CD4-positive, alpha-beta T cell (primary cell): Measurements from ENCODE around the gene NRXN3. TPM values are rescaled to one million over a fixed set of nuclear protein-coding genes. Genes with fewer than 3 reads are reported as not detected.

Experiments
- ATAC-seq: fragments of 200-7000 bp; cut with Tn5 transposase; one replicate; pipeline ENCODE4 v1.10.0; 2022; ENCODE audit warnings: mild to moderate bottlenecking; ENCODE audit not compliant: poor library complexity
- CTCF ChIA-PET: fragments of 350-600 bp; sonication (Branson Sonifier 250); formaldehyde crosslinking; loops from one replicate; lab custom pipeline; 2021; ENCODE audit warnings: antibody characterized with exemption, inconsistent platforms; lab: Charles Lee
- POLR2A ChIA-PET: fragments of 350-600 bp; sonication (Branson Sonifier 250); formaldehyde crosslinking; loops from one replicate; lab custom pipeline; 2021; ENCODE audit warnings: antibody characterized with exemption, inconsistent platforms; lab: Charles Lee
- DNase-seq, 14 experiments: peaks; one replicate each; pipeline ENCODE4 v3.0.0-alpha.2; 2013 to 2020; ENCODE audit warnings: mixed read lengths in 2 of 14
- H3K27ac ChIP-seq, 2 donors: one replicate each; pipeline versions ENCODE4 v1.5.1 to v1.7.0; 2013; ENCODE audit warnings: low read length in 2 of 2, low read depth in 1 of 2, mild to moderate bottlenecking in 1 of 2
- H3K27me3 ChIP-seq, 2 experiments: 1 replicate in 1 of 2; 2 replicates in 1 of 2; pipeline versions ENCODE4 v1.6.1 to v1.7.0; 2013; ENCODE audit warnings: low read length in 2 of 2, control low read depth in 1 of 2, mild to moderate bottlenecking in 1 of 2, moderate library complexity in 1 of 2; ENCODE audit not compliant: insufficient read depth in 2 of 2, control insufficient read depth in 1 of 2
- H3K36me3 ChIP-seq: one replicate; pipeline ENCODE4 v1.6.1; 2013; ENCODE audit warnings: low read length, control low read depth; ENCODE audit not compliant: insufficient read depth
- H3K4me1 ChIP-seq: one replicate; pipeline ENCODE4 v1.6.1; 2013; ENCODE audit warnings: low read length, control low read depth; ENCODE audit not compliant: insufficient read depth
- H3K4me3 ChIP-seq: one replicate; pipeline ENCODE4 v1.5.1; 2013; ENCODE audit warnings: mild to moderate bottlenecking, low read length, moderate library complexity
- H3K9me3 ChIP-seq, 2 experiments: 1 replicate in 1 of 2; 2 replicates in 1 of 2; pipeline versions ENCODE4 v1.6.1 to v1.7.0; 2013; ENCODE audit warnings: low read length in 2 of 2, mild to moderate bottlenecking in 2 of 2, control low read depth in 1 of 2, moderate library complexity in 1 of 2; ENCODE audit not compliant: control insufficient read depth in 1 of 2, insufficient read depth in 1 of 2
- H3K27ac Mint-ChIP-seq: one replicate; pipeline ENCODE4 v1.8.0; 2020; ENCODE audit warnings: mixed read lengths
- H3K27me3 Mint-ChIP-seq: one replicate; pipeline ENCODE4 v1.8.0; 2021; ENCODE audit warnings: mixed read lengths
- H3K36me3 Mint-ChIP-seq: one replicate; pipeline ENCODE4 v1.8.0; 2021; ENCODE audit warnings: low read depth, mixed read lengths
- H3K4me1 Mint-ChIP-seq: one replicate; pipeline ENCODE4 v1.8.0; 2021; ENCODE audit warnings: low read depth, mixed read lengths
- H3K4me3 Mint-ChIP-seq: one replicate; pipeline ENCODE4 v1.8.0; 2020; ENCODE audit warnings: mild to moderate bottlenecking, mixed read lengths
- H3K9me3 Mint-ChIP-seq: one replicate; pipeline ENCODE4 v1.8.0; 2020; ENCODE audit warnings: mixed read lengths
- CTCF ChIP-seq: fragments of 200-600 bp; IDR thresholded peaks from one replicate; pipeline ENCODE4 v1.8.0; 2022; ENCODE audit warnings: antibody characterized with exemption, mild to moderate bottlenecking
- intact Hi-C, 2 experiments: fragments of 100-400 bp; cut with DNase I in 1 of 2; cut with micrococcal nuclease in 1 of 2; formaldehyde crosslinking; loops; one replicate each; pipeline versions ENCODE4 v1.15.1 to v1.9.0; 2023 to 2025; cut with DNase I, micrococcal nuclease
- total RNA-seq, 174 experiments: library from RNA in 2 of 174; stranded (reverse) in 2 of 174; gene quantifications; one replicate each; pipeline ENCODE4 v1.2.3 and lab custom pipeline; 2021 to 2026

The NRXN3 gene
- total RNA-seq, 2 experiments from 2014 or later: not detected

DNA sequence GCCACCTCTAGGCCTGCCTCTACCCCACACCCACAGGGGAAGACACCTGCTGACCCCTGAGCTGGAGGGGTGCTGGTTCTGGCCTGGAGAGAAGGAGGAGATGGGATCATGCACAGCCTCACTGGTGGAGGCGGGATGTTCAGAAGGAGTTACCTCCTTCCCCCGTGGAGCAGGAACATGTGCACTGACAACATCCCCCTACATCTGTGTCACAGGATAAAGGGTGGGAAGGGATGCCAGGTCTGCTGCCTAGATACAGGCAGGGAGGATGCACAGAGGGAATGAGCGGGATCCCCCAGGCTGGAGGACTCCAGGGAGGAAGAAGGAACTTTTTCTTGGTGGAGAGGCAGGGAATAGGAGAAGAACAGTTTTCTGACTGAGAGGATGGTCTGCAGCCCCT lies 8.8 kb downstream of the NRXN3 start:
- no peaks in the 10 kb centered on the region for H3K36me3 ChIP-seq
- H3K27ac ChIP-seq: no peak overlapping the region
- H3K27me3 ChIP-seq: no peaks in the 10 kb centered on the region
- Mint-ChIP-seq H3K4me1 (no peaks in the 10 kb centered on the region), H3K27me3 (peaks cover 11% of the 10 kb centered on the region), H3K4me3 (no peak overlapping the region), H3K36me3 (no peaks in the 10 kb centered on the region), H3K27ac (no peak overlapping the region), H3K9me3 (no peaks in the 10 kb centered on the region)
- H3K4me3 ChIP-seq: no peak overlapping the region
- TF ChIP-seq CTCF: no peak
- CTCF ChIA-PET: no interaction called here
- DNase-seq: no peak
- intact Hi-C loops: no loop called here
- POLR2A ChIA-PET: no interaction called here
- H3K4me1 ChIP-seq: no peaks in the 10 kb centered on the region
- H3K9me3 ChIP-seq: peaks cover 0 to 11% of the 10 kb centered on the region in 2 experiments
- ATAC-seq: no peak

GRCh38 chr14:78181270-78181669 lies 11.1 kb downstream of the NRXN3 start:
- H3K27ac Mint-ChIP-seq: no peak overlapping the region
- ChIA-PET POLR2A (no interaction called here), CTCF (no interaction called here)
- DNase-seq (no peak), ATAC-seq (no peak)
- H3K27me3 ChIP-seq: no peaks in the 10 kb centered on the region
- H3K36me3 ChIP-seq: no peaks in the 10 kb centered on the region
- no peak overlapping the region for H3K27ac ChIP-seq
- peaks cover 11% of the 10 kb centered on the region for H3K27me3 Mint-ChIP-seq
- no peaks in the 10 kb centered on the region for H3K4me1 ChIP-seq
- no peak for TF ChIP-seq CTCF
- intact Hi-C loops: no loop called here
- H3K4me3 Mint-ChIP-seq: no peak overlapping the region
- no peaks in the 10 kb centered on the region for H3K4me1 Mint-ChIP-seq
- no peaks in the 10 kb centered on the region for H3K36me3 Mint-ChIP-seq
- peaks cover 0 to 3% of the 10 kb centered on the region in 2 experiments for H3K9me3 ChIP-seq
- H3K9me3 Mint-ChIP-seq: no peaks in the 10 kb centered on the region
- H3K4me3 ChIP-seq: no peak overlapping the region

DNA sequence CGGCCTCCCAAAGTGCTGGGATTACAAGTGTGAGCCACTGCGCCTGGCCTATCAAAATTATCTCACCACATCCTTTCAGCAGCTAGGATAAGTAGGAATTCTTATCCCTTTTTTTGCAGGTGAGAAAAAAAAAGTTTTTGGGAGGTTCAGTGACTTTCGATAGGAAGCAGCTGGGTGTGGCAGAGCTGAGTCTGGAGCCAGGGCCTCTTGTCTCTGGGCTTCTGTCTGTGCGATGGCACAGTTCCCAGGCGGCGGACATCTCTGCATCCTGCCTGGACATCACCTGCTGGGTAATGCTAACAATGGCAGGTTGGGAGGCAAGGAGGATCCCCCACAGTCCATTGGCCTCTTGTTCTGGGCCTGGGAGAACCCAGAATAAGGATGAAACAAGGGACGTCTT lies 12.5 kb downstream of the NRXN3 start:
- ChIA-PET CTCF (no interaction called here), POLR2A (no interaction called here)
- H3K27me3 ChIP-seq: no peaks in the 10 kb centered on the region
- Mint-ChIP-seq H3K4me1 (no peaks in the 10 kb centered on the region), H3K36me3 (no peaks in the 10 kb centered on the region), H3K27ac (no peak overlapping the region), H3K4me3 (no peak overlapping the region), H3K9me3 (no peaks in the 10 kb centered on the region), H3K27me3 (peaks cover 11% of the 10 kb centered on the region)
- H3K4me3 ChIP-seq: no peak overlapping the region
- no peak for DNase-seq
- intact Hi-C loops: no loop called here
- no peaks in the 10 kb centered on the region for H3K36me3 ChIP-seq
- no peak for ATAC-seq
- TF ChIP-seq CTCF: no peak
- no peaks in the 10 kb centered on the region for H3K4me1 ChIP-seq
- H3K27ac ChIP-seq: no peak overlapping the region
- H3K9me3 ChIP-seq: no peaks in the 10 kb centered on the region
